ENCODE results near the gene SYNE1. TPM values are rescaled to one million over a fixed set of nuclear protein-coding genes. Genes with fewer than 3 reads are reported as not detected.

The SYNE1 gene
- total RNA-seq, 2 experiments from 2014 or later: 133 to 140 TPM

GRCh38 chr6:152188011-152188410 is 449.2 kb downstream of the SYNE1 start:
- Mint-ChIP-seq H3K36me3 (peaks cover 37% of the 10 kb centered on the region), H3K4me3 (no peak overlapping the region), H3K4me1 (peaks cover 16% of the 10 kb centered on the region), H3K27ac (no peak overlapping the region), H3K9me3 (peaks cover 10% of the 10 kb centered on the region), H3K27me3 (no peaks in the 10 kb centered on the region)
- ATAC-seq (ENCODE audit: low read depth) (no peak), DNase-seq (no peak)
- POLR2A ChIA-PET: no interaction called here

DNA sequence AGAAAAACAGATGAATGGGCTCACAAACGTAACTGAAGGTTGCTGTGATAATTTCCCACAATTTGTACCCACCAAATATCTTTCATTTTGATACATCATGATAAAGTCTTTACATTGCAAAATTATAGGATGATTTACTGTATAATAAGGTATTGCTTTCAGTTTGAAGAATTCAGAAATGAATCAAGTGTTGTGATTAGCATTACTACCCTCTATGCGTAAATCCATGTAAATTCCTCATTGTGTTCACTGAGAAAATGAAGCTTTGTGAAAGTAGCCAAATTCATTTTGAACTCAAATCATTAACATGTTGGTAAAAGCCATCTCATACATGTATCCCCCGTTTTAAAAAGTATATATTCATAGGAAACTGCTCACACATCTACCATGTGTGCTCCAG is 450.3 kb downstream of the SYNE1 start:
- Mint-ChIP-seq H3K27me3 (no peaks in the 10 kb centered on the region), H3K9me3 (peaks cover 6% of the 10 kb centered on the region), H3K36me3 (peaks cover 35% of the 10 kb centered on the region), H3K4me1 (peaks cover 22% of the 10 kb centered on the region), H3K4me3 (no peak overlapping the region), H3K27ac (peak overlapping the region; percentile 44)
- POLR2A ChIA-PET: interaction anchor here (0.7 kb wide), 2 partner anchors 39 to 866 kb away, joined by 5 to 6 read pairs; no protein-coding TSS in a partner anchor
- DNase-seq: no peak
- ATAC-seq (ENCODE audit: low read depth): no peak

DNA sequence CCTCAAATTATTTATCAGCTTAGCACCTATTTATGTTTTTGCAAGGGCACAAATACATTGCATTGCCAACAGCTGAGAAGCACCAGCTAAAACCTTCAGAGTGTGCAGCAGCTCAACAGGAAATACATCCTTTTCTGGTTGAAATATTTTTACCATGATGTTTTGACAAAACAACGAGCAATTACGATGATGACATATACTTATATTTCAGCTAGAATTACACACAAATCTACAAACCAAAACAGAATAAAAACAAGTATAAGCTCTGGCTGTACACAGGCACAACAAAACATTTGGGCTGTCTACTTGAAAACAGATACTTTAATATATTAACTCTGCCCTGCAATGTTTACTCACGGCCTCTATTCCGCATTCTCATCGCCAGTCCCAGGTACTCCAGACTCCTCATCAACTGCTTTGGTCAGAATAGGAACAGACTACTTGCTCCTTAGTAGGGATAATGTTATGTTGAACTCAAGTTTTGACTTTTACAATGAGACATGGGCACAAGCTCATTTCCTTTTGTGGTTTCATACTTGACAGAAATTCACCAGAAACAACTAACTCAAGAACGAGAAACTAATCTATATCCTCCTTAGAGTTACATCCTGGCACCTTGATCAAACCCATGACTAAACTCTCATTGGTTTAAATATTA is 452.1 kb downstream of the SYNE1 start:
- Mint-ChIP-seq H3K4me3 (peak overlapping the region; percentile 87), H3K9me3 (peaks cover 1% of the 10 kb centered on the region), H3K27ac (peak overlapping the region; percentile 97), H3K27me3 (no peaks in the 10 kb centered on the region), H3K4me1 (peaks cover 33% of the 10 kb centered on the region), H3K36me3 (peaks cover 39% of the 10 kb centered on the region)
- peak; percentile 81 for ATAC-seq (ENCODE audit: low read depth)
- POLR2A ChIA-PET: interaction anchor here (0.5 to 2.2 kb wide), 12 partner anchors 8 to 798 kb away, joined by 3 to 21 read pairs (median 6); partner anchors contain the start of genes FBXO5 and RMND1
- DNase-seq: no peak

- Mint-ChIP-seq H3K27me3 (no peaks in the 10 kb centered on the region), H3K9me3 (peaks cover 1% of the 10 kb centered on the region), H3K27ac (peak overlapping the region; percentile 97), H3K36me3 (peaks cover 36% of the 10 kb centered on the region), H3K4me1 (peaks cover 34% of the 10 kb centered on the region), H3K4me3 (peak overlapping the region; percentile 87)
- POLR2A ChIA-PET: interaction anchor here (0.5 to 2.2 kb wide), 10 partner anchors 9 to 799 kb away, joined by 3 to 21 read pairs (median 6); partner anchors contain the start of genes FBXO5 and RMND1
- ATAC-seq (ENCODE audit: low read depth) (peak; percentile 59), DNase-seq (no peak)
Measured at GRCh38 chr6:152184573-152184916, 452.6 kb downstream of the SYNE1 start.

GRCh38 chr6:152180601-152181000 is 456.6 kb downstream of the SYNE1 start:
- H3K36me3 Mint-ChIP-seq: peaks cover 29% of the 10 kb centered on the region
- H3K27ac Mint-ChIP-seq: no peak overlapping the region
- no peak overlapping the region for H3K4me3 Mint-ChIP-seq
- H3K4me1 Mint-ChIP-seq: peaks cover 26% of the 10 kb centered on the region
- H3K27me3 Mint-ChIP-seq: no peaks in the 10 kb centered on the region
- DNase-seq: no peak
- peaks cover 1% of the 10 kb centered on the region for H3K9me3 Mint-ChIP-seq
- no peak for ATAC-seq (ENCODE audit: low read depth)
- POLR2A ChIA-PET: no interaction called here

- Mint-ChIP-seq H3K4me3 (no peak overlapping the region), H3K9me3 (peaks cover 1% of the 10 kb centered on the region), H3K36me3 (peaks cover 52% of the 10 kb centered on the region), H3K27me3 (no peaks in the 10 kb centered on the region), H3K4me1 (peaks cover 12% of the 10 kb centered on the region), H3K27ac (no peak overlapping the region)
- DNase-seq (no peak), ATAC-seq (ENCODE audit: low read depth) (no peak)
- POLR2A ChIA-PET: interaction anchor here (1.1 kb wide), 1 partner anchor 10 kb away, joined by 4 read pairs; no protein-coding TSS in a partner anchor
Measured at GRCh38 chr6:152176268-152176667, 460.9 kb downstream of the SYNE1 start.

- peaks cover 10% of the 10 kb centered on the region for H3K4me1 Mint-ChIP-seq
- POLR2A ChIA-PET: interaction anchor here (1.9 kb wide), 1 partner anchor 11 kb away, joined by 7 read pairs; no protein-coding TSS in a partner anchor
- ATAC-seq (ENCODE audit: low read depth) (no peak), DNase-seq (no peak)
- no peaks in the 10 kb centered on the region for H3K27me3 Mint-ChIP-seq
- H3K9me3 Mint-ChIP-seq: peaks cover 1% of the 10 kb centered on the region
- H3K27ac Mint-ChIP-seq: no peak overlapping the region
- no peak overlapping the region for H3K4me3 Mint-ChIP-seq
- H3K36me3 Mint-ChIP-seq: peaks cover 55% of the 10 kb centered on the region
Measured at GRCh38 chr6:152173957-152174356, 463.2 kb downstream of the SYNE1 start.

DNA sequence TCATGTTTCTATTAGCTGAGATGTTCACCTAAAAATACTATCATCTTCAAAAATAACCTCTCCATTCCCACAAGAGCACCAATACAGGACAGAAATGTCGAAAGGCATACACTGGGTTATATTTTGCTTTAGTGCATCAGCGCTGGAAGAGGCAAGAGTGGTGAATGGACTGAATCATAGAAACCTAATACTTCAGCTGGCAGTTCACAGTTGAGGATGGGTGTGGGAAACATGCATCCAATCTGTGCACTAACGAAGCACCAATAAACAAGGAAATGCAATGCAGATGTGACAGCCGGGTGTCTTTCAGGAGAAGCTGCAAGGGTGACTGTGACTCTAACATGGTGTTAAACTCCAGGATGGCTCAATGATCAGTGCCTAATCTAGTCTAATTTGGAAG is 463.8 kb downstream of the SYNE1 start:
- no peaks in the 10 kb centered on the region for H3K27me3 Mint-ChIP-seq
- H3K9me3 Mint-ChIP-seq: peaks cover 1% of the 10 kb centered on the region
- no peak for DNase-seq
- POLR2A ChIA-PET: interaction anchor here (1.9 kb wide), 1 partner anchor 12 kb away, joined by 7 read pairs; no protein-coding TSS in a partner anchor
- peaks cover 10% of the 10 kb centered on the region for H3K4me1 Mint-ChIP-seq
- no peak overlapping the region for H3K4me3 Mint-ChIP-seq
- peaks cover 56% of the 10 kb centered on the region for H3K36me3 Mint-ChIP-seq
- H3K27ac Mint-ChIP-seq: no peak overlapping the region
- ATAC-seq (ENCODE audit: low read depth): no peak

GRCh38 chr6:152170702-152171667 is 466.2 kb downstream of the SYNE1 start:
- Mint-ChIP-seq H3K27ac (peak overlapping the region; percentile 79), H3K9me3 (peaks cover 1% of the 10 kb centered on the region), H3K27me3 (no peaks in the 10 kb centered on the region), H3K4me3 (peak overlapping the region; percentile 18), H3K4me1 (peaks cover 9% of the 10 kb centered on the region), H3K36me3 (peaks cover 63% of the 10 kb centered on the region)
- POLR2A ChIA-PET: no interaction called here
- DNase-seq (no peak), ATAC-seq (ENCODE audit: low read depth) (peak; percentile 60)

- H3K4me1 Mint-ChIP-seq: peaks cover 8% of the 10 kb centered on the region
- DNase-seq (no peak), ATAC-seq (ENCODE audit: low read depth) (no peak)
- no peak overlapping the region for H3K4me3 Mint-ChIP-seq
- H3K9me3 Mint-ChIP-seq: peaks cover 1% of the 10 kb centered on the region
- no peak overlapping the region for H3K27ac Mint-ChIP-seq
- POLR2A ChIA-PET: no interaction called here
- H3K36me3 Mint-ChIP-seq: peaks cover 59% of the 10 kb centered on the region
- H3K27me3 Mint-ChIP-seq: no peaks in the 10 kb centered on the region
Measured at GRCh38 chr6:152170313-152170701, 466.9 kb downstream of the SYNE1 start.

DNA sequence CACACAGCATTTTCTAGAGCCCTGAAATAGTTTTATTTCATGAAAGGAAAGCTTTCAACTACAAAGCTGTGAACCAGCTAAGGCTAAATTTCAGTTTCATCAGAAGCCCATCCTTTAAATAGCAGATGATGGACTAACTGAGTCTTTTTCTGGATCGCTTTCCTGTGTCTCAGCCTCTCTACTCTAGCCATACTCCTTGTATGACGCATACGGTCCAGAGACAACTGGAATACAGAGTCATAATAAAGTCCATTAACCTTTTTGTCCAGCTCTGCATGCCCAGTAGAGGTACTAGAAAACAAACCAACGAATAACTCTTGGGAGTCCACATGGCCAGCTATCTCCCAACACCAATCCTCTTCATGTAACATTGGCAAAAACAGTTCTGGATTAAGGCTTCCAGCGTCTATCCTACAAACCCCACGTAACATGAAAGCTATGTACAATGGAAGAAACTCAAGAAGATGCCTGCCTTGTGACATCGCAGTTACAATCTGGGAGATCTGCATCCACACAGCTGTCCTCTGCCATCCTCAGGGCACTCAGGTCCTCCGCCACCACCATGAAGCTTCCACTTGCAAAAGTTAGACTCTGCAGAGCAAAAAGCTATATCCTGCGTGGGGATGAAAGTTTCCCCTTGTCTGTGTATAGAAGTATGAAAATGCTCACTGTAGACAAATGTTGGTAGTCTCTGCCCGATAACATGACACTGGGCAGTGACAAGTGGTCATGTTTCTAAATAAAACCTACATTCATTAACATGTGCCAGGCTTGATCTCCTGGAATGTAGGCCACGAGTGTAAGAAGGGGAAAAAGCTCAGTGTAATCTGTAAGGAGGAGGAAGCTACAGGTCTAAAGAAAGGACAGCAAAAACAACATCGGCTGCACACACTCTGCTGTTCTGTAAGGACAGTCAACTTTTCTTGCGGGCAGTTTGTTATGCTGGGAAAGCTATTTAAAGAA is 469.2 kb downstream of the SYNE1 start:
- ATAC-seq (ENCODE audit: low read depth) (no peak), DNase-seq (no peak)
- Mint-ChIP-seq H3K4me3 (no peak overlapping the region), H3K36me3 (peaks cover 57% of the 10 kb centered on the region), H3K4me1 (peaks cover 8% of the 10 kb centered on the region), H3K9me3 (peaks cover 1% of the 10 kb centered on the region), H3K27ac (no peak overlapping the region), H3K27me3 (no peaks in the 10 kb centered on the region)
- POLR2A ChIA-PET: no interaction called here

GRCh38 chr6:152166897-152167296 is 470.3 kb downstream of the SYNE1 start:
- no peak overlapping the region for H3K4me3 Mint-ChIP-seq
- no peak overlapping the region for H3K27ac Mint-ChIP-seq
- peaks cover 12% of the 10 kb centered on the region for H3K4me1 Mint-ChIP-seq
- peaks cover under 1% of the 10 kb centered on the region for H3K9me3 Mint-ChIP-seq
- peaks cover 58% of the 10 kb centered on the region for H3K36me3 Mint-ChIP-seq
- POLR2A ChIA-PET: interaction anchor here (0.6 kb wide), 1 partner anchor 794 kb away, joined by 4 read pairs; no protein-coding TSS in a partner anchor
- DNase-seq: no peak
- no peak for ATAC-seq (ENCODE audit: low read depth)
- H3K27me3 Mint-ChIP-seq: no peaks in the 10 kb centered on the region

Measured in activated naive CD8-positive, alpha-beta T cell treated with anti-CD3 and anti-CD28 coated beads, Interleukin-2, amount 10 ng/mL, durations not matched to agents 7 days and 5 days (primary cell).